Stomach (tissue), 9 donors: ENCODE results near the gene PCMT1. TPM values are rescaled to one million over a fixed set of nuclear protein-coding genes. Genes with fewer than 3 reads are reported as not detected.
"Not testable (repeated sequence)": the region's sequence is repeated elsewhere in the genome, so short reads cannot be mapped to it uniquely, and the experiment has no call there.

Experiments
- DNase-seq, 2 donors: peaks; one replicate each; pipeline versions ENCODE4 v3.0.0 to v3.0.0-alpha.2; 2013 to 2019
- H3K27ac ChIP-seq, 5 donors: fragments of 200-600 bp in 4 of 5; sonication (generic) in 4 of 5; one replicate each; pipeline ENCODE4 v1.5.1; 2013 to 2019; ENCODE audit warnings: mild to moderate bottlenecking in 1 of 5, moderate library complexity in 1 of 5
- H3K27me3 ChIP-seq, 3 donors: fragments of 200-600 bp; sonication (generic); one replicate each; pipeline ENCODE4 v1.5.1; 2017 to 2019; ENCODE audit warnings: mixed run types in 1 of 3
- H3K36me3 ChIP-seq, 4 donors: fragments of 200-600 bp; sonication (generic); 1 replicate in 3 of 4; 2 replicates in 1 of 4; pipeline ENCODE4 v1.5.1; 2016 to 2019
- H3K4me1 ChIP-seq, 4 donors: fragments of 200-600 bp; sonication (generic); one replicate each; pipeline ENCODE4 v1.5.1; 2016 to 2019
- H3K4me3 ChIP-seq, 4 donors: fragments of 200-600 bp; sonication (generic) in 3 of 4; one replicate each; pipeline ENCODE4 v1.5.1; 2016 to 2019; ENCODE audit warnings: mild to moderate bottlenecking in 1 of 4
- H3K9me3 ChIP-seq, 4 donors: fragments of 200-600 bp; sonication (generic); one replicate each; pipeline ENCODE4 v1.5.1; 2016 to 2019
- EP300 ChIP-seq: sonication (generic); formaldehyde crosslinking; IDR thresholded peaks from one replicate; pipeline ENCODE4 v1.6.1; 2017; ENCODE audit warnings: antibody characterized with exemption
- POLR2A ChIP-seq, 4 donors: fragments of 450-650 bp; IDR thresholded peaks; one replicate each; pipeline ENCODE4 v1.6.1; 2016; ENCODE audit warnings: antibody characterized with exemption in 4 of 4, control low read depth in 2 of 4, mild to moderate bottlenecking in 1 of 4, moderate library complexity in 1 of 4
- POLR2AphosphoS5 ChIP-seq, 3 donors: sonication (generic); formaldehyde crosslinking; IDR thresholded peaks; one replicate each; pipeline ENCODE4 v1.6.1; 2016; ENCODE audit warnings: antibody characterized with exemption in 3 of 3
- WGBS, 5 donors: extraction: QIAGEN DNeasy Blood & Tissue Kit in 3 of 5; methylation state at CpG; one replicate each; pipeline versions ENCODE4 v1.1.5 to v1.1.7; 2013 to 2018; 5-methylcytosine and 5-hydroxymethylcytosine counted together
- intact Hi-C: fragments of 100-400 bp; cut with DNase I; formaldehyde crosslinking; loops from one replicate; pipeline ENCODE4 v1.15.1; 2023; ENCODE audit warnings: low total_unique reads
- polyA plus RNA-seq, 3 donors: library from polyadenylated mRNA; stranded (reverse); fragments of 200-250 nt; gene quantifications; one replicate each; pipeline ENCODE4 v1.2.3, GENCODE V29; 2013
- total RNA-seq, 5 donors: library from RNA; depleted of rRNA; stranded (reverse); fragments of >200 nt; gene quantifications; one replicate each; pipeline versions ENCODE4 v1.1.0 to v1.2.3, GENCODE V29; 2014 to 2016
- TF ChIP-seq, protein P1 (sequence below), 7 experiments: fragments of 450-650 bp in 4 of 7; fragments of 200-600 bp in 3 of 7; sonication (generic) in 3 of 7; IDR thresholded peaks; one replicate each; pipeline ENCODE4 v1.5.1; 2016 to 2019; ENCODE audit warnings: antibody characterized with exemption in 7 of 7, control low read depth in 2 of 7, mild to moderate bottlenecking in 1 of 7
- donor health status: healthy with polysubstance abuse.
- donor health status: Bipolar disorder and iron deficiency.
- donor health status: healthy.

PCMT1 gene
- total and polyA plus RNA-seq, 8 donors = 2.6 to 109 (median 43.3) TPM

DNA sequence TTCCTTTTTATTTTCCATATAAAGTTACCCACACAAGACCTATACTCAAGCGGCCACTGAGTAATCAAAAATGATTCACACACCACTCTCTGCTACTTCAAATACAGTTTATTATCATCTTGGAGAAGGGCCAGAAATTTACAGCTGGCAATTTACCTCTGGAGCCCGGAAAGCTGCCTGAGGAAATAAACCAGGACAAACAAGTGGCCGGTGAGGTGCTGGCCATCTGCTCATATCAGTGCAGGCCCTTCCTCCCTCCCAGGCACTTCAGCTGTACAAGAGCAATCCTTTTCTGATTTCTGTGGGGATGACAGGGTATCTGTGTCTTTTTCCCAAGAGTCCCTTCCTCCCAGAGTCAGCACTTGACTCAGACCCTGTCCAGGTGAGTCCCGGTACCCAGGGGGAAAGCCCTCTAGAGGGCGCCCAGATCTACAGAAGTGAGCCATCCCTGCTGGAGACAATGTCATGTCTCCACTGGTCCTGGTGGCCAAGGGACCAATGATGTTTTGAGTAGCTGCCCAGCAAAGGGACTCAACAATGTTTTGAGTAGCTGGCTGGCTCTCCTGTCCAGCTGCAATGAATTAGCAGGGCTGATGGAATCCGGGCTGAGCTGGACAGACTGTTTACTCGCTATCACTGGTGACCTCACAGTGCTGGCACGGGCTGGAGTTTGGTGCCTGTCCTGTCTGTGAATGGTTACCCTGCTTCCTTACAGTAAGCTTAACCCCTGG, 91.0 kb downstream of the PCMT1 start:
- DNase-seq = peak; percentile 78 to 81
- TF ChIP-seq, protein P1, sequence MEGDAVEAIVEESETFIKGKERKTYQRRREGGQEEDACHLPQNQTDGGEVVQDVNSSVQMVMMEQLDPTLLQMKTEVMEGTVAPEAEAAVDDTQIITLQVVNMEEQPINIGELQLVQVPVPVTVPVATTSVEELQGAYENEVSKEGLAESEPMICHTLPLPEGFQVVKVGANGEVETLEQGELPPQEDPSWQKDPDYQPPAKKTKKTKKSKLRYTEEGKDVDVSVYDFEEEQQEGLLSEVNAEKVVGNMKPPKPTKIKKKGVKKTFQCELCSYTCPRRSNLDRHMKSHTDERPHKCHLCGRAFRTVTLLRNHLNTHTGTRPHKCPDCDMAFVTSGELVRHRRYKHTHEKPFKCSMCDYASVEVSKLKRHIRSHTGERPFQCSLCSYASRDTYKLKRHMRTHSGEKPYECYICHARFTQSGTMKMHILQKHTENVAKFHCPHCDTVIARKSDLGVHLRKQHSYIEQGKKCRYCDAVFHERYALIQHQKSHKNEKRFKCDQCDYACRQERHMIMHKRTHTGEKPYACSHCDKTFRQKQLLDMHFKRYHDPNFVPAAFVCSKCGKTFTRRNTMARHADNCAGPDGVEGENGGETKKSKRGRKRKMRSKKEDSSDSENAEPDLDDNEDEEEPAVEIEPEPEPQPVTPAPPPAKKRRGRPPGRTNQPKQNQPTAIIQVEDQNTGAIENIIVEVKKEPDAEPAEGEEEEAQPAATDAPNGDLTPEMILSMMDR (IDR thresholded peaks at IDR 0.05) = peak in 4 of 7 experiments; percentile 32 to 57 (median 46)
- TF ChIP-seq EP300 = no peak
- peak in 1 of 3 donors; percentile 61 for TF ChIP-seq POLR2AphosphoS5 (IDR thresholded peaks at IDR 0.05)
- no peak for TF ChIP-seq POLR2A (IDR thresholded peaks at IDR 0.05)
- Histone ChIP-seq H3K27me3 (no peaks in the 10 kb centered on the region), H3K4me3 (no peak overlapping the region), H3K27ac (peak overlapping the region in 4 of 5 donors; percentile 30 to 64 (median 57)), H3K9me3 (no peaks in the 10 kb centered on the region), H3K4me1 (peaks cover 8 to 22% (median 15%) of the 10 kb centered on the region in 4 donors), H3K36me3 (peaks cover 0 to 32% (median 28%) of the 10 kb centered on the region in 4 donors)
- intact Hi-C loops = no loop called here
- 20 to 42% (median 25%) methylated on average over 5 to 8 of the region's 8 CpGs for WGBS, 5 donors

DNA sequence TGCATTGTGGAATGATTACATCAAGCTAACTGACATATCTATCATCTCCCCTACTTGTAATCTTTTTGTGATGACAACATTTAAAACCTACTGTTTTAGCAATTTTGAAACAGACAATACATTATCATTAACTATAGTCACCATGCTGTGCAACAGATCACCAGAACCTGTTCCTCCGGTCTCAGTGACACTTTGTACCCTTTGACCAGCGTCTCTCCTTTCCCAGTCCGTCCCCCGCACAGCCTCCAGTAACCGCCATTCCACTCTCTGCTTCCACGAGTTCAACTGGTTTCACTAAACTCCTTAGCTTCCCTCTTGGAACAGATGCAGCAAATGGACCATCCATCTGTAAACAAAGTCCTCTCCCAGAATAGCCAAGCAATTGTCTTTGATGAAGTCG, 92.8 kb downstream of the PCMT1 start:
- H3K9me3 ChIP-seq = no peaks in the 10 kb centered on the region
- H3K27me3 ChIP-seq = no peaks in the 10 kb centered on the region
- WGBS, 5 donors = 73 to 86% (median 84%) methylated on average over 7 of the region's 7 CpGs
- peaks cover 20 to 39% (median 32%) of the 10 kb centered on the region in 4 donors for H3K4me1 ChIP-seq
- no peak overlapping the region for H3K27ac ChIP-seq
- intact Hi-C loops = no loop called here
- H3K36me3 ChIP-seq = peaks cover 0 to 16% (median 15%) of the 10 kb centered on the region in 4 donors
- DNase-seq = no peak
- TF ChIP-seq EP300 (no peak), POLR2A (IDR thresholded peaks at IDR 0.05) (no peak), POLR2AphosphoS5 (IDR thresholded peaks at IDR 0.05) (no peak)
- TF ChIP-seq, protein P1 (IDR thresholded peaks at IDR 0.05) = no peak
- no peak overlapping the region for H3K4me3 ChIP-seq

DNA sequence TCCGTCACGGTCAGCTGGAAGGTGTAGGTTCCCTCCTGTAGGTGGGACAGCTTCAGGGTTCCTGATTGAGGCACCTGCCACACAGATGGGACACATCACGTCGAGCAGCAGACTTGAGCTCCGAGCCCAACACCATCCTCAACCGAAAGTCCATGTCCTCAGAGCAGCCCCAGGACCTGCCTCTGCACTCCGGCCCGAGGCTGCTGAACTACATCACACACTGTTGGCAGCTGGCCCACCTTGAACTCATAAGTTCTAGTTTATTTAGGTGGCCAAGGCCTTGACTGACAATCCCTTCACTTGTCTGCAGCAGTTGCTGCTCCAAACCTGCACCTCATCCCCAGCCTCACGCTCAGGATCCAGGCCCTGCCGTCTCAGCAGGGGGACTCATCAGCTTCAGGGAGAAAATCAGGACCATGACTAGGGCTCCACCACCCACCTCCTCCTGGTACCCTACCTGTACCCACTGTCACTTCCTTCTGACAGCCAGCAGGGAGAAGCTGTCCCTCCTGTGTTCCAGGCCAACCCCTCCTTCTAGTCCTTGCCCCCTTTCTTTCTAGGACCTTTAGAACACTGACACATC, 93.6 kb downstream of the PCMT1 start:
- peaks cover 26 to 47% (median 37%) of the 10 kb centered on the region in 4 donors for H3K4me1 ChIP-seq
- H3K9me3 ChIP-seq = no peaks in the 10 kb centered on the region
- no peak for DNase-seq
- H3K4me3 ChIP-seq = no peak overlapping the region
- intact Hi-C loops = no loop called here
- WGBS, 5 donors = 74 to 88% (median 79%) methylated on average over 6 to 10 of the region's 10 CpGs
- peaks cover 0 to 12% (median 9%) of the 10 kb centered on the region in 4 donors for H3K36me3 ChIP-seq
- no peaks in the 10 kb centered on the region for H3K27me3 ChIP-seq
- TF ChIP-seq POLR2AphosphoS5 (IDR thresholded peaks at IDR 0.05) = no peak
- no peak for TF ChIP-seq EP300
- TF ChIP-seq, protein P1 (IDR thresholded peaks at IDR 0.05) = no peak
- TF ChIP-seq POLR2A (IDR thresholded peaks at IDR 0.05) = no peak
- no peak overlapping the region for H3K27ac ChIP-seq

DNA sequence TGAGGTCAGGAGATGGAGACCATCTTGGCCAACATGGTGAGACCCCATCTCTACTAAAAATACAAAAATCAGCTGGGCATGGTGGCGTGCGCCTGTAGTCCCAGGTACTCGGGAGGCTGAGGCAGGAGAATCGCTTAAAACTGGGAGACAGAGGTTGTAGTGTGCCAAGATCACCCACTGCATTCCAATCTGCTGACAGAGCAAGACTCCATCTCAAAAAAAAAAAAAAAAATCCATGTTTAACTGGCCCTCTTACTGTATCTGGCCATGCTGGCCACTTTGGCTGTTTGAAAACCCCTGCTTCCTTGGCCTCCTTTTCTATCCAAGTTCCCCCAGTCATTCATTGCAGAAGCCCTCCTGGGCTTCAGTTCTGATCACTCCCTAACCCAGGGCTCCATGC, 94.5 kb downstream of the PCMT1 start:
- intact Hi-C loops, H3K27me3 ChIP-seq, DNase-seq, H3K4me3 ChIP-seq, H3K9me3 ChIP-seq, H3K27ac ChIP-seq: not testable (repeated sequence)
- peaks cover 0 to 12% (median 9%) of the 10 kb centered on the region in 4 donors for H3K36me3 ChIP-seq
- H3K4me1 ChIP-seq = peaks cover 26 to 47% (median 37%) of the 10 kb centered on the region in 4 donors
- 86 to 94% (median 92%) methylated on average over 4 of the region's 4 CpGs for WGBS, 5 donors
